Upper lobe of left lung (tissue), 4 donors: ENCODE results near the gene PPP2R2C.

Source experiments
- EP300 ChIP-seq, 4 donors: sonication (generic); formaldehyde crosslinking; IDR thresholded peaks; one replicate each; pipeline ENCODE4 v1.5.1; 2017; ENCODE audit warnings: antibody characterized with exemption in 4 of 4, control low read depth in 2 of 4
- POLR2A ChIP-seq, 4 donors: fragments of 450-650 bp; IDR thresholded peaks; one replicate each; pipeline ENCODE4 v1.5.1; 2016 to 2017; ENCODE audit warnings: antibody characterized with exemption in 4 of 4, mild to moderate bottlenecking in 2 of 4
- TF ChIP-seq, protein P1 (sequence below), 6 experiments: fragments of 450-650 bp in 4 of 6; fragments of 200-600 bp in 2 of 6; sonication (generic) in 2 of 6; IDR thresholded peaks; one replicate each; pipeline ENCODE4 v1.5.1; 2016 to 2019; ENCODE audit warnings: antibody characterized with exemption in 6 of 6

DNA sequence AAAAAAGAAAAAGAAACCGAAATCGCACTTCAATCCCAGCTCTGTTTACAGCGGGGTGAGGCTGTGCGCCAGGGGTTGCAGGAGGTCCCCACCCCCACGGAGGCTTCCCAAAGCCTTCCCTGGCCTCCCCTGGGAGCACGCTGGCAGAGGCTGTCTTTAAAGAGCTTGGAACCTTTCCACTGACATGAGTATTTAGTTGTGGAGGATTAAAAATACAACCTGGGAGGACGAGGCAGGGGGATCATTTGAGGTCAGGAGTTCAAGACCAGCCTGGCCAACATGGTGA is 69.1 kb downstream of the PPP2R2C start:
- TF ChIP-seq POLR2A (IDR thresholded peaks at IDR 0.05) (no peak), EP300 (IDR thresholded peaks at IDR 0.05) (no peak)
- TF ChIP-seq, protein P1, sequence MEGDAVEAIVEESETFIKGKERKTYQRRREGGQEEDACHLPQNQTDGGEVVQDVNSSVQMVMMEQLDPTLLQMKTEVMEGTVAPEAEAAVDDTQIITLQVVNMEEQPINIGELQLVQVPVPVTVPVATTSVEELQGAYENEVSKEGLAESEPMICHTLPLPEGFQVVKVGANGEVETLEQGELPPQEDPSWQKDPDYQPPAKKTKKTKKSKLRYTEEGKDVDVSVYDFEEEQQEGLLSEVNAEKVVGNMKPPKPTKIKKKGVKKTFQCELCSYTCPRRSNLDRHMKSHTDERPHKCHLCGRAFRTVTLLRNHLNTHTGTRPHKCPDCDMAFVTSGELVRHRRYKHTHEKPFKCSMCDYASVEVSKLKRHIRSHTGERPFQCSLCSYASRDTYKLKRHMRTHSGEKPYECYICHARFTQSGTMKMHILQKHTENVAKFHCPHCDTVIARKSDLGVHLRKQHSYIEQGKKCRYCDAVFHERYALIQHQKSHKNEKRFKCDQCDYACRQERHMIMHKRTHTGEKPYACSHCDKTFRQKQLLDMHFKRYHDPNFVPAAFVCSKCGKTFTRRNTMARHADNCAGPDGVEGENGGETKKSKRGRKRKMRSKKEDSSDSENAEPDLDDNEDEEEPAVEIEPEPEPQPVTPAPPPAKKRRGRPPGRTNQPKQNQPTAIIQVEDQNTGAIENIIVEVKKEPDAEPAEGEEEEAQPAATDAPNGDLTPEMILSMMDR (IDR thresholded peaks at IDR 0.05) = no peak
